Effector memory CD4-positive, alpha-beta T cell (primary cell): ENCODE measurements around the gene CHTF18.

ENCODE experiments used
- DNase-seq, 3 donors: peaks; one replicate each; pipeline ENCODE4 v3.0.0-alpha.2; 2020
- H3K27ac ChIP-seq: 2 replicates; pipeline ENCODE4 v1.7.0; 2013; ENCODE audit warnings: mild to moderate bottlenecking, low read length, moderate library complexity; ENCODE audit not compliant: insufficient read depth, poor library complexity, severe bottlenecking
- H3K27me3 ChIP-seq: replicated peaks from 2 replicates; pipeline ENCODE4 v1.7.0; 2013; ENCODE audit warnings: mild to moderate bottlenecking, low read length; ENCODE audit not compliant: insufficient read depth, control insufficient read depth, poor library complexity, severe bottlenecking
- H3K36me3 ChIP-seq: 2 replicates; pipeline ENCODE4 v1.7.0; 2013; ENCODE audit warnings: mild to moderate bottlenecking, low read length, moderate library complexity; ENCODE audit not compliant: control insufficient read depth, insufficient read depth
- H3K4me1 ChIP-seq: 2 replicates; pipeline ENCODE4 v1.7.0; 2013; ENCODE audit warnings: low read length, mild to moderate bottlenecking; ENCODE audit not compliant: control insufficient read depth, insufficient read depth, poor library complexity, severe bottlenecking
- H3K4me3 ChIP-seq: 2 replicates; pipeline ENCODE4 v1.7.0; 2013; ENCODE audit warnings: low read length, low read depth, mild to moderate bottlenecking; ENCODE audit not compliant: insufficient read depth, poor library complexity, severe bottlenecking
- H3K9me3 ChIP-seq: 2 replicates; pipeline ENCODE4 v1.7.0; 2013; ENCODE audit warnings: mild to moderate bottlenecking, low read length, moderate library complexity; ENCODE audit not compliant: control insufficient read depth

CHTF18 gene

DNA sequence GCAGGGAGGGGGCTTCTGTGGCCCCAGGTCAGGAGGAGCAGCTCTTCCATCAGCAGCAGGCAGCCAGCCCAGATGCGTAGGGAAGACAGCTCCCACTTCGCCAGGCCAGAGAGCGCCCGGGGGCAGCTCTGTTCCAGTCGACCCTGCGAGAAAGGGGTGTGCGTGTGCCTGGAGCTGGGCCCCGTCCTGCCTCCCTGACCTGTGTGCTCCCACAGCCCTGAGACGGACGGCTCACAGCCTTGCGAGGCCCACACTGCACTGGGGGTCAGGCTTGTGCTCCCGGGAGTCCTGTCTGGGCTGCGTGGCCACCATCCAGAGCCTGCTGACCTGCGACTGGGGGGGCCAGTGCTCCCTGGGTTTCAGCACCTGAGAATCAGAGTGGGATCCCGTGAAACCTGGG is 28.4 kb upstream of the CHTF18 start:
- DNase-seq, result no peak
- no peaks in the 10 kb centered on the region for H3K36me3 ChIP-seq
- no peak overlapping the region for H3K4me3 ChIP-seq
- H3K27me3 ChIP-seq, result no peaks in the 10 kb centered on the region
- no peak overlapping the region for H3K27ac ChIP-seq
- H3K9me3 ChIP-seq, result no peaks in the 10 kb centered on the region
- no peaks in the 10 kb centered on the region for H3K4me1 ChIP-seq

DNA sequence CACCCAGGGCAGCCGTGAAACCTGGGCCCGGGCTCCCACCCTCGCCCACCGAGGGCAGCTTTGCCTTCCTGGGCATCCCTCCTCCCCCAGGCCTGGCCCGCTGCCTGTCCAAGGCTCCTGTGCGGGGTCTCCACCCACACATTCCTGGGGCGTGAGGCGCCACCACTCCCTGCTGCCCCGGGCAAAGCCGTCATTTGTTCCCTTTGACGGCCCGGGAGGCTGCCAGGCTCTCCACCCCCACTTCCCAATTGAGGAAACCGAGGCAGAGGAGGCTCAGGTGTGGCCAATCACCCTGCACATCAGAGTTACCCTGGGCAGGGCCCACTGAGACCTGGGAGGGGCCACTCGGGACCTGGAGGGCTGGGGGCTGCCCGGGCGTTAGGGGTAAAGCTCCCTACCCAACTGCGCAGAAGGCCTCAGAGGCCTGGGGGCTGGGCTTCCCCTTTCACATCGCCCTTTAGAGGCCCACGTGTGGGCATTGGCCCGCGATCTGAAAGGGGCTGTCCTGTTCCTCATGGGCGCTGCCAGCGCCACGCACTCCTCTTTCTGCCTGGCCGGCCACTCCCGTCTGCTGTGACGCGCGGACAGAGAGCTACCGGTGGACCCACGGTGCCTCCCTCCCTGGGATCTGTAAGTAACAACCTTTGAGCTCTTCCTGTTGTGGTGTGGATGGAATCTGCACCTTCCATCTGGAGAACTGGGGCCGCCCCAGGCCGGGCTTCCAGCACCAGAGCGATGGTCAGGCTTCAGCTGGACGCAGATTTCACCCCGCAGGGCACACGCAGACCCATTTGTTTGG is 27.7 kb upstream of the CHTF18 start, which contains the start of gene MSLN:
Gene MSLN, plus strand, starts transcription at position 190 of the 799 bp plus-strand sequence. CDS start 1,947 bp downstream, outside the sequence.
- Histone ChIP-seq H3K9me3 (no peaks in the 10 kb centered on the region), H3K36me3 (no peaks in the 10 kb centered on the region), H3K27me3 (no peaks in the 10 kb centered on the region), H3K27ac (no peak within 1 kb of the TSS), H3K4me3 (no peak within 1 kb of the TSS), H3K4me1 (no peaks in the 10 kb centered on the region)
- no peak for DNase-seq

DNA sequence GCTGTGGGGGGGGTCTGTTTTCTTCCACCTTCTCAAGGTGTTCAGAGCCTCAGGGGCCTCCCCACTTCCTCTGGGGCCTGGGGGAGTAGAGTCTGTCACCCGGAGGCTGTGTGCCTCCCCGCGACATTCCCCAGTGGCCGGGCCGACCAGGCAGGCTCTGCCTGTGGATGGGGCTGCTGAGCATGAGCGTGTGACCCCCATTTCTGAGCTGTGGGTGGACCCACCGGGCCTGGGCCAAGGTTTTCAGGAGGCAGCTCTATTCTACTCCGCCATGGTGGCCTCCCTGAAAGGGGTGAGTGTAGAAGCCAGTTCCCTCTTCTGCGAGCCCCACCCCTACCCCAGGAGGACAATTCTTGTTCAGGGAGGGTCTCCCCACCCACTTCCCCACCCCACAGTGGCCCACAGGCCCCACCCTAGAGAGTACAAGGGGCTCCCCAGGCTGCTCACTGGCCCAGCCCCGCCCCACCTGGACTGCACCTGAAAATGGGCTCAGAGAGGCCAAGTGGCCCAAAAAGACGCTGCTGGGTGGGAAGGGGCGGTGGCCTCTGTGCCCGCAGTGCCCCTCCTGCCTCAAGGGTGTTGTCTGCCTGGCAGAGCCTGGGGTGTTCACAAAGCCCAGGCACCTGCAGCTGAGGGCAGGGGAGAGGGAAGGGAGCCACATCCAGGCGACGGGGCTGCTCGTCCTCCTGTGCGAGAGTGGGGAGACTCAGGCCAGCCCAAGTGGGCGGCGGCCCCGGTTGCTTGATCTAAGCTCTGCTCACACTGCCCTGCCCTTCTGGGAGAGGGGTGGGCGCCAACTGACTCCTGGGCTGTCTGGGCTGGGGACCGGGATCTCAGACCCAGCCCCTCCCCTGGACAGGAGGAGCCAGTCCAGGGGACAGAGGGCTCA is 26.6 kb upstream of the CHTF18 start:
- DNase-seq, result no peak
- Histone ChIP-seq H3K4me3 (no peak overlapping the region), H3K4me1 (no peaks in the 10 kb centered on the region), H3K27me3 (no peaks in the 10 kb centered on the region), H3K9me3 (no peaks in the 10 kb centered on the region), H3K36me3 (no peaks in the 10 kb centered on the region), H3K27ac (no peak overlapping the region)

DNA sequence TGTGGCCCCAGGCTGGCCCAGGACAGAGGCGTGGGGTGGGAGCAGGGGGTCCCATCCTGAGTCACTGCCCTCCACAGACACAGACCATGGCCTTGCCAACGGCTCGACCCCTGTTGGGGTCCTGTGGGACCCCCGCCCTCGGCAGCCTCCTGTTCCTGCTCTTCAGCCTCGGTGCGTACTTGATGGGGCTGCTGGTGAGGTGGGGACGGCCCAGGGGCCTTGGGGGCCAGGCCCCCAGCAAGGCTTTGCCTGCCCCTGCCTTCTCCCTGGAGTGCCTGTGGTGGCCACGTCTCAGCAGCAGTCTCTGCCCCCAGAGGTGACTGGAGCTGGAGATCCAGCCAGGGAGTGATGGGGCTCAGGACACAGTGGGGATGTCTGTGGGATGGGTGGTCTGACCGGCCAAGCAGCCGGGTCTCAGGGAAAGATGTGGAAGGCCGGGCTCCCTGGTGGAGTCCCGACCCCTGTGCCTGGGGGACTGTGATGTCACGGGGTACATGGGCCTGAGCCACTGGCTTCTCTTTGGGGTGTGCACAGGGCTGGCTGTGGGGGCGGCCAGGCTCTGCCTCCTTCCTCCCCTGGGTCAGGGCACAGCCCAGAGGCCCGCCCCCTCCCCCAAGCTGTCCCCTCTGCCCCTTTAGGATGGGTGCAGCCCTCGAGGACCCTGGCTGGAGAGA is 25.7 kb upstream of the CHTF18 start:
- Histone ChIP-seq H3K4me1 (no peaks in the 10 kb centered on the region), H3K9me3 (no peaks in the 10 kb centered on the region), H3K36me3 (no peaks in the 10 kb centered on the region), H3K27ac (no peak overlapping the region), H3K27me3 (no peaks in the 10 kb centered on the region), H3K4me3 (no peak overlapping the region)
- DNase-seq, result no peak

DNA sequence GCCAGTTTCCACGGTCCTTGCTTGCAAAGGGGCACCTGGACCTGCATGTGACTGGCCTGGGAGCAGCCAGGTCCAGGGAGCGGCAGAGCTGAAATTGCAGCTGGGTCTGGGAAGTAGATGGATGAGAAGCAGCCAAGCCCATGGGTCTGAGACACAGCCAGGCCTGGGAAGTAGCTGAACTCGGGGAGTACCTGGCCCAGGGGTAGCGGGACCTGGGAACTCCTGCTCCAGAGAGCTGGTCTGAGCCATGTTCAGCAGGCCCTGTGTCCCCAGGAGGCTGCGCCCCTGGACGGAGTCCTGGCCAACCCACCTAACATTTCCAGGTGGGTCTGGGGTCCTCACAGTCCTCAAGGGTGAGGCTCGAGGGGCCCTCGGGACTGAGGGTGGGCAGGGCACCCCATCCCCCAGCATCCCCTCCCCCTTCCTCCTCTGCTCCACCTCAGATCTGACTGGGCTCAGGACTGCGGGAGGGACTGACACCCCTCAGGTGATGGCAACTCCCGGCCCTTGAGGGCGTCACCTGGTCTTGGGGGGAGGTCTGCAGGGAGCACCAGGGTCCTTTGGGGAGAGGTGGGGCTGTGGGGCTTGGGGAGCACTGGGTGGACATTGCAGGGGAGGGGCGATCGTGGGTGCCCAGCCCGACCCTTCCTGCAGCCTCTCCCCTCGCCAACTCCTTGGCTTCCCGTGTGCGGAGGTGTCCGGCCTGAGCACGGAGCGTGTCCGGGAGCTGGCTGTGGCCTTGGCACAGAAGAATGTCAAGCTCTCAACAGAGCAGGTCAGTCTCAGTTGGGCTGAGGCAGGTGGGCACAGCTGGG is 24.8 kb upstream of the CHTF18 start:
- H3K4me1 ChIP-seq, result no peaks in the 10 kb centered on the region
- no peaks in the 10 kb centered on the region for H3K36me3 ChIP-seq
- H3K27ac ChIP-seq, result no peak overlapping the region
- no peaks in the 10 kb centered on the region for H3K9me3 ChIP-seq
- no peaks in the 10 kb centered on the region for H3K27me3 ChIP-seq
- no peak overlapping the region for H3K4me3 ChIP-seq
- DNase-seq, result no peak

DNA sequence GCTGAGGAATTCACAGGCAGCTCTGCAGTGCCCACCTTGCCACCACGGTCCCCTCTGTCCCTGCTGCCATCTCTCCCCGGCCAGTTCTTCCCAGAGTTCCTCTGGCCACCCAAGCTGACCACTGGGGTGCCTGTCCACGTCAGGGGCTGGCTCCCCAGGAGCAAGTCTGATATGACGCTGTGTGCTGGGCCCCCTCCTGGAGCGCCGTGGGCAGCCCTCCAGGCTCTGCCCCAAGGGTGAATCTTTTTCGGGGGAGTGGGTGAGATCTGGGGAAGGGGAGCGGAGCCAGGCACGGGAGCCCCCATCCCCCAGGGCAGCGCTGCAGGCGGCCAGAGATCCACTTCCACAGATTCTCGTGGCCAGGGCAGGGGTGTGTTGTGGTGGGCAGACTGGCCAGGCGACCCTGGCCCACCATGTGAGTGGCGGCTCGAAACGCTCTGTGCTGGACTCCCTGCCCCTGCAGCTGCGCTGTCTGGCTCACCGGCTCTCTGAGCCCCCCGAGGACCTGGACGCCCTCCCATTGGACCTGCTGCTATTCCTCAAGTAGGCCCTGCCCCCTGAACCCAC is 24.2 kb upstream of the CHTF18 start:
- Histone ChIP-seq H3K4me3 (no peak overlapping the region), H3K27me3 (no peaks in the 10 kb centered on the region), H3K27ac (no peak overlapping the region), H3K9me3 (no peaks in the 10 kb centered on the region), H3K4me1 (no peaks in the 10 kb centered on the region), H3K36me3 (no peaks in the 10 kb centered on the region)
- no peak for DNase-seq

DNA sequence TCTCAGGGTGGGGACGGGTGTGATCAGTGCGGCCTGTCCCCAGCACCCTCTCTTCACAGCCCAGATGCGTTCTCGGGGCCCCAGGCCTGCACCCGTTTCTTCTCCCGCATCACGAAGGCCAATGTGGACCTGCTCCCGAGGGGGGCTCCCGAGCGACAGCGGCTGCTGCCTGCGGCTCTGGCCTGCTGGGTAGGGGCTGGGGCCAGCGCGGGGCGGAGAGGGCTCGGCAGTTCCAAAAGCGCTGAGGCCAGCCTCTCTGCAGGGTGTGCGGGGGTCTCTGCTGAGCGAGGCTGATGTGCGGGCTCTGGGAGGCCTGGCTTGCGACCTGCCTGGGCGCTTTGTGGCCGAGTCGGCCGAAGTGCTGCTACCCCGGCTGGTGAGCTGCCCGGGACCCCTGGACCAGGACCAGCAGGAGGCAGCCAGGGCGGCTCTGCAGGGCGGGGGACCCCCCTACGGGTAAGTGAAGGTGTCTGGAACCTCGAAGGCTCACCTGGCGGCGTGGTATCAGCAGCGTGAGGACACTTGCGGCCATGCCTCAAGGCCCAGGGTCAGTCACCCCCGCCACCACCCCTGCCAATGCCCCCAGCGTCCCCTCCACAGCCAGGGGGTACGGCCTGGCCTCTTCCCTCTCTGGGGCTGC is 23.5 kb upstream of the CHTF18 start:
- Histone ChIP-seq H3K4me1 (no peaks in the 10 kb centered on the region), H3K4me3 (no peak overlapping the region), H3K27ac (no peak overlapping the region), H3K27me3 (no peaks in the 10 kb centered on the region), H3K9me3 (no peaks in the 10 kb centered on the region), H3K36me3 (no peaks in the 10 kb centered on the region)
- DNase-seq, result no peak

DNA sequence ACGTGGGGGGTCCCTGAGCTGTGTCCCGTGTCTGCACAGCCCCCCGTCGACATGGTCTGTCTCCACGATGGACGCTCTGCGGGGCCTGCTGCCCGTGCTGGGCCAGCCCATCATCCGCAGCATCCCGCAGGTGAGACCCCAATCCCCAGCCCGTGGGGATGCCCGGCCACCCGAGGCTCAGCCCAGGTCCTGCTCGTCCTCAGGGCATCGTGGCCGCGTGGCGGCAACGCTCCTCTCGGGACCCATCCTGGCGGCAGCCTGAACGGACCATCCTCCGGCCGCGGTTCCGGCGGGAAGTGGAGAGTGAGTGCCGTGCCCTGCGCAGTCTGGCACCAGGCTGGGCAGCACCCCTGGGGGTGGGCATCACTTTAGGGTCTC is 22.9 kb upstream of the CHTF18 start:
- Histone ChIP-seq H3K9me3 (no peaks in the 10 kb centered on the region), H3K4me1 (no peaks in the 10 kb centered on the region), H3K27me3 (no peaks in the 10 kb centered on the region)

More for the DNA sequence above, 22.9 kb upstream of the CHTF18 start:
- Histone ChIP-seq H3K4me3 (no peak overlapping the region), H3K36me3 (no peaks in the 10 kb centered on the region), H3K27ac (no peak overlapping the region)
- no peak for DNase-seq
